HepG2 (cell line): ENCODE data around the gene SLC17A9. TPM values are rescaled to one million over a fixed set of nuclear protein-coding genes. Genes with fewer than 3 reads are reported as not detected.

Source experiments
- FOXJ3 ChIP-seq: sonication (generic); formaldehyde crosslinking; IDR thresholded peaks from 2 replicates; pipeline ENCODE4 v1.4.0; 2020; ENCODE audit warnings: missing genetic modification reagents, mild to moderate bottlenecking, borderline replicate concordance
- KLF6 ChIP-seq: IDR thresholded peaks from 2 replicates; pipeline ENCODE4 v1.8.0; 2016; ENCODE audit warnings: missing biosample characterization, missing genetic modification reagents
- MIER2 ChIP-seq: IDR thresholded peaks from 2 replicates; pipeline ENCODE4 v1.6.1; 2016; ENCODE audit warnings: missing biosample characterization, missing genetic modification reagents
- NFE2 ChIP-seq: sonication (generic); formaldehyde crosslinking; IDR thresholded peaks from 2 replicates; pipeline ENCODE4 v1.4.0; 2020; ENCODE audit warnings: missing genetic modification reagents
- NR3C1 ChIP-seq: sonication (generic); formaldehyde crosslinking; IDR thresholded peaks from 2 replicates; pipeline ENCODE4 v1.4.0; 2020; ENCODE audit warnings: missing genetic modification reagents
- PHF5A ChIP-seq: IDR thresholded peaks from one replicate; pipeline ENCODE4 v1.6.1; 2018; ENCODE audit warnings: low read depth, missing genetic modification reagents; ENCODE audit not compliant: unreplicated experiment
- PRPF4 ChIP-seq: fragments of 200-400 bp; formaldehyde crosslinking; IDR thresholded peaks from 2 replicates; pipeline ENCODE4 v1.6.1; 2016; ENCODE audit warnings: low read length, low read depth; ENCODE audit not compliant: poor library complexity, severe bottlenecking
- RCOR2 ChIP-seq: IDR thresholded peaks from 2 replicates; pipeline ENCODE4 v1.6.1; 2016; ENCODE audit warnings: missing biosample characterization, missing genetic modification reagents
- SOX13 ChIP-seq, 3 experiments: fragments of 450-650 bp in 1 of 3; sonication (generic) in 1 of 3; formaldehyde crosslinking in 1 of 3; IDR thresholded peaks in 2 of 3; conservative IDR thresholded peaks in 1 of 3; 2 replicates each; pipeline versions ENCODE4 v1.5.0 to v1.6.1; 2016 to 2020; ENCODE audit warnings: antibody characterized with exemption in 1 of 3, mild to moderate bottlenecking in 1 of 3, missing compliant biosample characterization in 1 of 3, missing genetic modification reagents in 1 of 3, moderate library complexity in 1 of 3
- ZNF333 ChIP-seq: sonication (generic); formaldehyde crosslinking; IDR thresholded peaks from 2 replicates; pipeline ENCODE4 v1.4.0; 2020; ENCODE audit warnings: mild to moderate bottlenecking, missing genetic modification reagents, borderline replicate concordance
- ZNF407 ChIP-seq: sonication (generic); formaldehyde crosslinking; IDR thresholded peaks from one replicate; pipeline ENCODE4 v1.5.1; 2020; ENCODE audit warnings: mild to moderate bottlenecking, missing genetic modification reagents; ENCODE audit errors: not compliant biosample characterization
- ZNF430 ChIP-seq: sonication (generic); formaldehyde crosslinking; IDR thresholded peaks from 2 replicates; pipeline ENCODE4 v1.9.0; 2021; ENCODE audit warnings: mild to moderate bottlenecking, missing genetic modification reagents
- ZNF605 ChIP-seq: sonication (generic); formaldehyde crosslinking; IDR thresholded peaks from 2 replicates; pipeline ENCODE4 v1.8.0; 2022; ENCODE audit warnings: mild to moderate bottlenecking, missing genetic modification reagents
- ZNF704 ChIP-seq: sonication (generic); formaldehyde crosslinking; IDR thresholded peaks from 2 replicates; pipeline ENCODE4 v1.8.1; 2023; ENCODE audit warnings: mild to moderate bottlenecking, inconsistent platforms, moderate library complexity, missing genetic modification reagents, borderline replicate concordance
- ZNF781 ChIP-seq: sonication (generic); formaldehyde crosslinking; IDR thresholded peaks from 2 replicates; pipeline ENCODE4 v1.5.1; 2020; ENCODE audit warnings: borderline replicate concordance, mild to moderate bottlenecking, missing genetic modification reagents; ENCODE audit errors: not compliant biosample characterization
- polyA plus RNA-seq, 8 experiments: library from polyadenylated mRNA; depleted of rRNA in 3 of 8; stranded (reverse) in 7 of 8; unstranded in 1 of 8; fragments of >200 nt; fragmentation: Illumina TruSeq in 4 of 8; extraction: Trizol in 4 of 8; gene quantifications; 2 replicates each; pipeline versions ENCODE4 v1.2.1 to v1.2.3, GENCODE V29; 2011 to 2016; ENCODE audit warnings: low read depth in 4 of 8, missing spikeins in 1 of 8, mixed read lengths in 1 of 8; ENCODE audit not compliant: insufficient read depth in 1 of 8
- total RNA-seq, 5 experiments: library from RNA; depleted of rRNA; stranded (reverse); fragments of >200 nt; fragmentation: Illumina TruSeq; extraction: Trizol; gene quantifications; 2 replicates each; pipeline ENCODE4 v1.2.3, GENCODE V29; 2016; ENCODE audit warnings: low read depth in 1 of 5
- TF ChIP-seq, protein P1 (sequence below): IDR thresholded peaks from 2 replicates; pipeline ENCODE4 v1.4.0; 2020; ENCODE audit warnings: mild to moderate bottlenecking, missing genetic modification reagents

SLC17A9 gene
- total and polyA plus RNA-seq, 2 of the 13 experiments (the other 11 are each of a cell fraction or from before 2014, with no cell fraction given), result 110 to 191 TPM

DNA sequence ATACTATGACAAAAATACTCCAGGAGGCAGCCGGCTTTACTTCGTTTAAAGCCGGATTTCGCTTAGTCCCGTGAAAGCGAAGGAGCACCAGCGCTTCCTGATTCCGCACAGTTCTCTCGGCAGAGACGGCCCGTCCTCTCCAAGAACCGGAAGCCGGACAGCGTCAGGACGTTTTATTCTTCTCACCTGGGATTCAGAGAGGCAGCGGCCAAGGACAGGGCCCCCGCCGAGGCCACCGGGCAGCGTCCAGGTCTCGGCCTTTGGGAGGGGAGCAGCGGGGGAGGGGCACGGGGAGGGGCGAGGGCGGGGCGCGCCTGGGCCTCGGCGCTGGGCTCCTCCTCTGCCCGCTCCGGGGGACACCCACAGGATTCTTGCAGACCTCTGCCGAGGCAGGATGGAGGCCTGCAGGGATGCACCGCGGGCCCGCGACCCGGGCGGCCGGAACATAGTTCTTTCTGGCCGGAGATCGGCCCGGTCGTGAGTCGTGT, 23.4 kb upstream of the SLC17A9 start (continued):
- TF ChIP-seq ZNF704, result no peak
- 0 out of 2 replicates have a peak, but pooled peaks have one; percentile 24 for TF ChIP-seq ZNF333 (CRISPR knock-in tag)
- TF ChIP-seq KLF6, result no peak
- TF ChIP-seq NFE2 (CRISPR knock-in tag), result no peak
- no peak for TF ChIP-seq ZNF407
- no peak for TF ChIP-seq ZNF430
- no peak for TF ChIP-seq SOX13 (IDR thresholded peaks at IDR 0.05)
- TF ChIP-seq SOX13 (CRISPR knock-in tag; conservative IDR thresholded peaks at IDR 0.05 in 1 of 2, IDR thresholded peaks at IDR 0.05 in 1 of 2), result peak in 1 of 2 experiments; percentile 15; a peak in 1 of 4 replicates
- no peak for TF ChIP-seq FOXJ3
- TF ChIP-seq, protein P1, sequence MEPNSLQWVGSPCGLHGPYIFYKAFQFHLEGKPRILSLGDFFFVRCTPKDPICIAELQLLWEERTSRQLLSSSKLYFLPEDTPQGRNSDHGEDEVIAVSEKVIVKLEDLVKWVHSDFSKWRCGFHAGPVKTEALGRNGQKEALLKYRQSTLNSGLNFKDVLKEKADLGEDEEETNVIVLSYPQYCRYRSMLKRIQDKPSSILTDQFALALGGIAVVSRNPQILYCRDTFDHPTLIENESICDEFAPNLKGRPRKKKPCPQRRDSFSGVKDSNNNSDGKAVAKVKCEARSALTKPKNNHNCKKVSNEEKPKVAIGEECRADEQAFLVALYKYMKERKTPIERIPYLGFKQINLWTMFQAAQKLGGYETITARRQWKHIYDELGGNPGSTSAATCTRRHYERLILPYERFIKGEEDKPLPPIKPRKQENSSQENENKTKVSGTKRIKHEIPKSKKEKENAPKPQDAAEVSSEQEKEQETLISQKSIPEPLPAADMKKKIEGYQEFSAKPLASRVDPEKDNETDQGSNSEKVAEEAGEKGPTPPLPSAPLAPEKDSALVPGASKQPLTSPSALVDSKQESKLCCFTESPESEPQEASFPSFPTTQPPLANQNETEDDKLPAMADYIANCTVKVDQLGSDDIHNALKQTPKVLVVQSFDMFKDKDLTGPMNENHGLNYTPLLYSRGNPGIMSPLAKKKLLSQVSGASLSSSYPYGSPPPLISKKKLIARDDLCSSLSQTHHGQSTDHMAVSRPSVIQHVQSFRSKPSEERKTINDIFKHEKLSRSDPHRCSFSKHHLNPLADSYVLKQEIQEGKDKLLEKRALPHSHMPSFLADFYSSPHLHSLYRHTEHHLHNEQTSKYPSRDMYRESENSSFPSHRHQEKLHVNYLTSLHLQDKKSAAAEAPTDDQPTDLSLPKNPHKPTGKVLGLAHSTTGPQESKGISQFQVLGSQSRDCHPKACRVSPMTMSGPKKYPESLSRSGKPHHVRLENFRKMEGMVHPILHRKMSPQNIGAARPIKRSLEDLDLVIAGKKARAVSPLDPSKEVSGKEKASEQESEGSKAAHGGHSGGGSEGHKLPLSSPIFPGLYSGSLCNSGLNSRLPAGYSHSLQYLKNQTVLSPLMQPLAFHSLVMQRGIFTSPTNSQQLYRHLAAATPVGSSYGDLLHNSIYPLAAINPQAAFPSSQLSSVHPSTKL (CRISPR knock-in tag), result peak; percentile 31; the same call in 1 of the 2 replicates
- no peak for TF ChIP-seq RCOR2
- no peak for TF ChIP-seq MIER2
- TF ChIP-seq PRPF4, result peak; percentile 93
- no peak for TF ChIP-seq PHF5A
- no peak for TF ChIP-seq NR3C1 (CRISPR knock-in tag)
- TF ChIP-seq ZNF781 (CRISPR knock-in tag), result no peak
- TF ChIP-seq ZNF605 (CRISPR knock-in tag), result no peak
